Nephron progenitor cell (in vitro differentiated cells): Measurements from ENCODE around the gene HOXA13.

Experiments
- DNase-seq: peaks from one replicate; pipeline ENCODE4 v3.0.0; 2021
- H3K27ac Mint-ChIP-seq: 2 replicates; pipeline ENCODE4 v1.8.0; 2021; ENCODE audit warnings: mild to moderate bottlenecking, moderate library complexity, mixed read lengths
- H3K27me3 Mint-ChIP-seq: 2 replicates; pipeline ENCODE4 v1.8.0; 2021; ENCODE audit warnings: mild to moderate bottlenecking, low read depth, mixed read lengths; ENCODE audit not compliant: poor library complexity
- H3K36me3 Mint-ChIP-seq: 2 replicates; pipeline ENCODE4 v1.8.0; 2021; ENCODE audit warnings: low read depth, mixed read lengths
- H3K4me1 Mint-ChIP-seq: 2 replicates; pipeline ENCODE4 v1.8.0; 2021; ENCODE audit warnings: mixed read lengths
- H3K4me3 Mint-ChIP-seq: 2 replicates; pipeline ENCODE4 v1.8.0; 2021; ENCODE audit warnings: mild to moderate bottlenecking, moderate library complexity, mixed read lengths
- H3K9me3 Mint-ChIP-seq: 2 replicates; pipeline ENCODE4 v1.8.0; 2021; ENCODE audit warnings: mild to moderate bottlenecking, moderate library complexity, mixed read lengths
- TF ChIP-seq, protein P1 (sequence below): fragments of 200-600 bp; sonication (generic); IDR thresholded peaks from 2 replicates; pipeline ENCODE4 v1.5.0; 2021; ENCODE audit warnings: antibody characterized with exemption

HOXA13 gene

DNA sequence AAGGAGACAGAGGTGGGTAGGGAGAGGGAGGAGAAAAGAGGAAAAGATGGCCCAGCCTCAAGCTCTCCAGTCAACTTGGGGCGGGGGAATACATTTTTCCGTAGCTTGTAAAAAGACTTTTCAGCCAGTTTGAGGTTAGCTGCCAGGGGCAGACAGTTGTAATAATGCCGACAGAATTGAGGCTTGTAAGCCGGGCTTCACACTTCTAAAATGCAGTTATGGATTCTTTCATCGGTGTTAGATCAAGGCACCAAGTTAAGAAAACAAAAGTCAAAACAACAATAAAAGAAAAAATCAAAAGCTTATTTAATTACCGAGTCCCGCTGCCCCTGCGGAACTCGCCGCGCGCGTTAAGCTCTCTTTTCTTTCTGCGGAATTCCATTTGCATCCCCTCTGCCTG is 42.3 kb upstream of the HOXA13 start:
- Mint-ChIP-seq H3K27ac (no peak overlapping the region), H3K4me1 (peaks cover 62% of the 10 kb centered on the region), H3K27me3 (peaks cover 95% of the 10 kb centered on the region), H3K9me3 (no peaks in the 10 kb centered on the region), H3K4me3 (peak overlapping the region; percentile 85), H3K36me3 (no peaks in the 10 kb centered on the region)
- TF ChIP-seq, protein P1, sequence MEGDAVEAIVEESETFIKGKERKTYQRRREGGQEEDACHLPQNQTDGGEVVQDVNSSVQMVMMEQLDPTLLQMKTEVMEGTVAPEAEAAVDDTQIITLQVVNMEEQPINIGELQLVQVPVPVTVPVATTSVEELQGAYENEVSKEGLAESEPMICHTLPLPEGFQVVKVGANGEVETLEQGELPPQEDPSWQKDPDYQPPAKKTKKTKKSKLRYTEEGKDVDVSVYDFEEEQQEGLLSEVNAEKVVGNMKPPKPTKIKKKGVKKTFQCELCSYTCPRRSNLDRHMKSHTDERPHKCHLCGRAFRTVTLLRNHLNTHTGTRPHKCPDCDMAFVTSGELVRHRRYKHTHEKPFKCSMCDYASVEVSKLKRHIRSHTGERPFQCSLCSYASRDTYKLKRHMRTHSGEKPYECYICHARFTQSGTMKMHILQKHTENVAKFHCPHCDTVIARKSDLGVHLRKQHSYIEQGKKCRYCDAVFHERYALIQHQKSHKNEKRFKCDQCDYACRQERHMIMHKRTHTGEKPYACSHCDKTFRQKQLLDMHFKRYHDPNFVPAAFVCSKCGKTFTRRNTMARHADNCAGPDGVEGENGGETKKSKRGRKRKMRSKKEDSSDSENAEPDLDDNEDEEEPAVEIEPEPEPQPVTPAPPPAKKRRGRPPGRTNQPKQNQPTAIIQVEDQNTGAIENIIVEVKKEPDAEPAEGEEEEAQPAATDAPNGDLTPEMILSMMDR = no peak
- no peak for DNase-seq

DNA sequence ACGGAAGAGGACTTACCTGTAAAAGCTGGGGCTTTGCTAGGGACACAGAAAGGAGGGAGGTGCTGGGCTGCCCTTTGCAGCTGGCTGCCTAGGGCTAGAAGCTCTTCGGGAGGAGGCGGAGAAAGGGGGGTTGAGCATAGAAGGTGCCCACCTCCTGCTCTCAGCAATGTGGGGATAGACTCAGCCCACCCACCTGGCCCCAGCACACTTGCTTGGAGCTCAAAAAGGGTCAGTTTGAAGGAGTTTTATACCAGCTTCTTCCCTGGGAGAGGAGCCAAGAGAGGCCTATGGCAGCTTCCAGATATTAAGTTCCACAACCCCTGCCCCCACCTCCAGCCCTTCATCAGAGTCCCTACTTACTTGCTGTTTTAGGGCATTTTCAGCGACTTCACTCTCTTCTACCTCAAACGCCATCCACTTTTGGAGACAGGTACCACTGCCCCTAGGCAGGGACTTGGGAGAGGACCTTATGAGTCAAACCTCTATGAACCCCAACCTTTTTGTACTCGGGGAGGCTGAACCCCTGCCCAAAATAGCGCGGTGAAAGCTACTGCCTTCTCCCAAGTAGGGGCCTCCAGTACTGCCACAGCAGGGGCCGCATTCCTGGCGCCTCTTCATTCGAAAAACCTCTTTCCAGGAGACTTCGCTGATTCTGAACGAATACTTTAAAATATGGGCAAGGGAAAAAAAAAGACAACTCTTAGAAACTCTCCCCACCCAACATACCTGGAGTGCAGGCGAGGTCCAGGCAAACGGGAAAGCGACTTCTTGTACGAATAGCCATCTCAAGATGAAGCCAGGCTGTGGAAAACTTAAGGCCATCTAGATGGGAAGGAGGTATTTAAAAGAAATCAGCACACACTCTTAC is 41.5 kb upstream of the HOXA13 start:
- Mint-ChIP-seq H3K27me3 (peaks cover 95% of the 10 kb centered on the region), H3K27ac (no peak overlapping the region)

DNA sequence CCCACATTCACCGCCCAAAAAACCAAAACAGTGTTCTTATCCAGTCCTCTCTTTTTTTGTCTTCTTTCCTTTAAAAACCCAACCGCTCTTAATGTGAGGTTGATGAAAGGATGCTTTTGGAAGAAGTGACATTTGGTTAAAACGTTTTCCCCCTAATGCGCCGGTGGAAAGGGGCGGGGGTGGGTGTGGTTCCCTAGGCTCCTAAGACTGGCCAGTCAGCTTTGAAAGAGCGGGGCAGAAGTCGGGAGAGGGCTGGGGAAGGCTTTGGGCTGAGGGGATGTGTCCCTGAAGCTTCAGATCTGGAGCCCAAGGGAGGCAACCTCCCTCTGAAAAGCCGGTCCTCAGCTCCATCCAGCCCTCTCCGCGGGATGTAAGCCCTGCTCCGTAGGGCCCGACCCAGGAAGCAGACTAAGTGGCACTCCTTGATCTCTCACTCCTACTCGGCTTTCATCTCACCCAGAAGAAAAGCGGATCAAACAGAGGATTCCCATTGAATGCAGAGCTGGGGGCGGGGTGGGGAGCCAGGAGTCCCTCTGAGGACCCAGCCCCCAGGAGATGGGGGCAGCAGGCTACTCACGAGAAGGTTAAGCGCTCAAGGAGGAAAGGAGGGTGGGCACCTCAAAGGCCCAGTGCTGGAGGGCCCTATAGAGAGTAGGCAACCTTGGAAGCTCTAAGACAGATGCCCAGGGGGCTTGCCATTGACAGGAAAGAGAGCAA is 40.3 kb upstream of the HOXA13 start:
- peaks cover 95% of the 10 kb centered on the region for H3K27me3 Mint-ChIP-seq
- peaks cover 68% of the 10 kb centered on the region for H3K4me1 Mint-ChIP-seq
- TF ChIP-seq, protein P1 = no peak
- H3K9me3 Mint-ChIP-seq = no peaks in the 10 kb centered on the region
- no peak for DNase-seq
- H3K36me3 Mint-ChIP-seq = no peaks in the 10 kb centered on the region
- H3K27ac Mint-ChIP-seq = no peak overlapping the region
- peak overlapping the region; percentile 77 for H3K4me3 Mint-ChIP-seq

More for the DNA sequence above, 41.5 kb upstream of the HOXA13 start:
- TF ChIP-seq, protein P1 = no peak
- peak overlapping the region; percentile 85 for H3K4me3 Mint-ChIP-seq
- peak; percentile 33 for DNase-seq
- H3K4me1 Mint-ChIP-seq = peaks cover 61% of the 10 kb centered on the region
- H3K36me3 Mint-ChIP-seq = no peaks in the 10 kb centered on the region
- H3K9me3 Mint-ChIP-seq = no peaks in the 10 kb centered on the region

DNA sequence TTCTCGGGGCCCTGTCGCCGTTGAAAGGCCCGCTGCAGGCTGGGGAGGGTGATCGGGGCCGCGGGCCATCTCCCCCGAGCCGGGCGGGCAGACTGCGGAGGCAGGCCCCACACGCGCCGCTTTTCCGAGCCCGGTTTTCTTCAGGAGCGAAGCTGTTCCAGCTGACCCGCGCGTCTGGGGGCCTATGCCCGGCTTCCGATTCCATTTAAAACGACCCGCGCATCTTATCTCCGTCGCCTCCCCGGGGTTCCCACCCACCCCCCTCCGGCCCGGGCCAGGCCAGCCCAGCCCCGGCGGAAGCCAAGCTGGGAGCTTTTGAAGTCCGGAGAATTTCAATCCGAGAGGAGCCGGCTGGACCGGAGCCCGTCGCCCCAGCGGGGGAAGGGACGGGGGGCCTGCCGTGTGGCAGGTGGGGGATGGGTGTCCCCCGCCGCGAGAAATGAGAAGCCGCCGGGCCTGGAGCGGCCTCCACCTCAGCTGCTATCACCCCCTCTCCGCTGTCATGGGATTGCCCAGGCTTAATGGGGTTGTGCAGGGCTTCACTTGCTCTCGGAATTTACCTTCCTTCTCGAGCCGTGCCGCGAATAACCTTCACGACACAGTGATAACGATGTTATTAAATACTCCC is 39.6 kb upstream of the HOXA13 start:
- DNase-seq = peak; percentile 57
- no peaks in the 10 kb centered on the region for H3K36me3 Mint-ChIP-seq
- H3K4me1 Mint-ChIP-seq = peaks cover 61% of the 10 kb centered on the region
- peak overlapping the region; percentile 77 for H3K4me3 Mint-ChIP-seq
- TF ChIP-seq, protein P1 = no peak
- H3K9me3 Mint-ChIP-seq = no peaks in the 10 kb centered on the region
- peaks cover 90% of the 10 kb centered on the region for H3K27me3 Mint-ChIP-seq
- no peak overlapping the region for H3K27ac Mint-ChIP-seq

DNA sequence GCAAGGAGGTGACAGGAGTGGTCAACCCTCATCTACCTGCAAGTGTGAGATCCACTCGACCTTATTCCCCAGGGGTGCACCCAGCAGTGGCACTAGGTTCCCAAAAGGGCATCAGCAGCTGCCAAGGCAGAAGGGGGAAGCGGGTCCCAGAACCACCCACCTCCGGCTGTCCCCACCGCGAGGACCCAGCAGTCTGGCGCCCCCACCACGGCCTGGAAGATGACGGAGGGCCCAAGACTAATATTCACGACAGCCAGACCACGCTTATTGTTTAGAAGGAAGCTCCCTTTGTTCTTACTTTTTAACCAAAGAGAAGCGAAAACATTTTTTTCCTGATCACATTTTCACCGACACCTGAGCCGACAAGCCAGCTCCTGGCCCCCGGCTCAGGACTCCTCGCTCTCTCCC is 39.1 kb upstream of the HOXA13 start:
- Mint-ChIP-seq H3K4me1 (peaks cover 57% of the 10 kb centered on the region), H3K9me3 (no peaks in the 10 kb centered on the region), H3K27ac (no peak overlapping the region), H3K27me3 (peaks cover 89% of the 10 kb centered on the region), H3K36me3 (no peaks in the 10 kb centered on the region), H3K4me3 (peak overlapping the region; percentile 71)
- TF ChIP-seq, protein P1 = no peak
- DNase-seq = no peak
